ENCODE data around the gene KCTD5.
"Not testable (repeated sequence)": the region's sequence is repeated elsewhere in the genome, so short reads cannot be mapped to it uniquely, and the experiment has no call there.

Gene KCTD5

GRCh38 chr16:2671741-2672140, 10.6 kb upstream of the KCTD5 start:
- DNase-seq (ENCODE audit: low read depth in 2 of 2) = no peak

DNA sequence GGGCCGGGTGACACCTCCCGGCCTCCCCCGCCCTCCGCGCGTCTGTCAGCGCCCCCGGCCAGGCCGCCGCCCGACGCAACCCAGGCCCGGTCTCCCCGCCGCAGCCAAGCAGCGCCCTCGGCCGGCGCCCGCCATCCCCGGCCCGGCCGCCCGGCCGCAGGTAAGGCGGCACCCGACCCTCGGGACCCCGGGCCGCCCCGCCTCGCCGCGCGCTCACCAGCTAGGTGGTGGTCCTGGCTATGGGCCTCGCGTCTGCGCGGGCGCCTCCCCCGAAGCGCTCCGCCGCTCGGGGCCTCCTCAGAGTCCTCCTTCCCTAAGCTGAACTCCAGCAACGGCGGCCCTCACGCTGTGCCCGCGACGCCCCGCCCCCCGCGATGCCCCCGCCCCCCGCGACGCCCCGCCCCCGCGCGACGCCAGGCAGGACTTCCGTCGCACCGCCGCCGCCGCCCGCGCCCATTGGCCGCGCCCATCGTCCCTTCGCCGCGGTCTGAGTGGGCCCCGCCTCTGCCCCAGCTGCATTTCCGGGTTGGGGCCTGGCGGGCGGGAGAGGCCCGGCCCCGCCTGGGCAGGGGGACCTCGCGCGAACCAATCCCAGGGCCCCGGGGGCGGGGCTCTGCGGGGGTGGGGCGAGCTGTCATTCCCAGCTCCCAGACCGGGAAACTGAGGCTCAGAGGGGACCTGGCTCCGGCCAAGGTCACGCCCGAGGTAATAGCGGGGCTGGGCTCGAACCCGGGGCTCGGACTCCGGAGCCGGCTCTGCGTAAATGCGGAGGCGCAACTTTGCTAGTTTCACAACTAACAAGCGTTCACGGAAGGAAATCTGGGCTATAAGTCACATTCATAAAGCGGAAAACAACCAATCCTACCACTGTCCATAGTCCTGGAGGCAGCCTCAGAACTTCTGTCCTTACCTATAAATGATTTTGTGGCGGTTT, 9.0 kb upstream of the KCTD5 start:
- peak; percentile 88 to 89 for DNase-seq (ENCODE audit: low read depth in 2 of 2)

DNA sequence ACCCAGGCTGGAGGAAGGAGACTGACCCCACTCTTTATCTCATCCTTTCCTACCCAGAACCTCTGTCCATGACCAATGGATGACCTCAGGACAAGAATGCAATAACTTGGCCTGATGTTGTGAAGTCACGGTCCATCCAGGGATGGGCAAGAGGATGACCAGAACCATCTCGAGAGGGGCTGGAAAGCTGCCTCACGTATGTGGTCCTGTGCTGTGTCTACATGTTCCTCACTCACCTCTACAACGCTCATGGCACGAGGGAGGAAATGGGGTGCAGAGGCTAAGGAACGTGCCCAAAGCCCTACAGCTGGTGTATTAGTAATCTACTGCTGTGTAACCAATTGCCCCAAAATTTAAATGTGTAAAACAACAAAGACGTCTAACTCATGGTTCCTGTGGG, 7.3 kb upstream of the KCTD5 start:
- DNase-seq (ENCODE audit: low read depth in 2 of 2) = no peak

GRCh38 chr16:2675714-2676113, 6.6 kb upstream of the KCTD5 start:
- no peak for DNase-seq (ENCODE audit: low read depth in 2 of 2)

- DNase-seq (ENCODE audit: low read depth in 2 of 2) = not testable (repeated sequence)
Measured at GRCh38 chr16:2676937-2677336, 5.4 kb upstream of the KCTD5 start.

GRCh38 chr16:2678206-2678965, 3.9 kb upstream of the KCTD5 start:
- not testable (repeated sequence) for DNase-seq (ENCODE audit: low read depth in 2 of 2)

DNA sequence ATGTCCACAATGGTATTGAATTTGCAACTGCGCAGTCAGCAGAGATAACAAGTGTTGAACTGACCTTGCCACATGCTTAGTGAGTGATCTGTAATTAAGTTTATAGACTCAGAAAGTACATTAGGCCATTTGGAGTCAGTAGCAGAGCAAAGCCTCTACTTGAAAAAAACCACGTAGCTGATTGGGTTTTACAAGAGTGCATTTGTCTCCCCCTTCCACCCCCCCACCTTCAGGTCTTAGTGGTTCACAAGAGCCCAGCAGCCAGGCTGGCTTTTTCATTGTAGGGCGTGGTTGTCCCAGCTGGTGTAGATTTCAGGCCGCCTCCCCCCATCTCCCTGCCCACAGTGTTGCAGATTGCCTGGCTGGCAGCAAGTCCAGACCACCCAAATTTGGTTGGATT, 2.4 kb upstream of the KCTD5 start:
- not testable (repeated sequence) for DNase-seq (ENCODE audit: low read depth in 2 of 2)

DNA sequence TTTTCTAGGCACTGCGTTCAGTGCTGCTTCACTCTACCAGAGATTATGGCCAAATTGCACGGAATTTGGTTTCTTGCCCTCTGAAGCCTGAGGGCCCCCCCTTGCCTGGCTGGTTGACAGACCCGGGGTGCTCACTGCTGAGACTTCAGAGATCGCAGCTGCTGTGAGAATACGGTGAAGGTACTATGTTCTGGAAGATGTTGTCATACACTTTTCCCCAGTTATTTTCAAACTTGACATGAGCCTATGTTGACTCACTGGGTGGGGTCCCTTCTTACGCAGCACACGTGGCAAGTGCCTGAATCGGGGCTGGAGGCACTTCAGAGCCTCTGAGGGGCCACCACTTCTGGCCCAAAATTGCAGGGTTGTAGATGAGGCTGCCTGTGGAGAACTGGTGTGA, 2.0 kb upstream of the KCTD5 start:
- not testable (repeated sequence) for DNase-seq (ENCODE audit: low read depth in 2 of 2)

DNA sequence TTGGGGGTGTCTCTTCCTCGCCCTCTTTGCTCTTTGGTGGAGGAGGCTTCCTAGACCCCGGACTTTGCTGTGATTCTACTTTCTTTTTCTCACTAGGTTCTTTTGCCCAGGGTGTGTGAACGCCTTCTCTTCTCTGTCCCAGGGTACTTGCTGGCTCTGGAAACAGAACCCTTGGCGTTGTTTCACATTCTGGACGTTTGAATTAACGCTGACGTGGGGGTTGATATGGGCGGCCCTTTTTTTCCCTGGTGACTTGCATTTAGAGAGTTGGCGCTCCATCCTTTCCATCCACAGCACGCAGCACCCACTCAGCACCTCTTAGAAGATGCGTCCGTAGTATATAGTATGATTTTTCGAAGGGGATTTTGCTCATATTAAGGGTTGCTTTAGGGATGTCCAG, 718 bp downstream of the KCTD5 start:
- DNase-seq (ENCODE audit: low read depth in 2 of 2) = not testable (repeated sequence)

DNA sequence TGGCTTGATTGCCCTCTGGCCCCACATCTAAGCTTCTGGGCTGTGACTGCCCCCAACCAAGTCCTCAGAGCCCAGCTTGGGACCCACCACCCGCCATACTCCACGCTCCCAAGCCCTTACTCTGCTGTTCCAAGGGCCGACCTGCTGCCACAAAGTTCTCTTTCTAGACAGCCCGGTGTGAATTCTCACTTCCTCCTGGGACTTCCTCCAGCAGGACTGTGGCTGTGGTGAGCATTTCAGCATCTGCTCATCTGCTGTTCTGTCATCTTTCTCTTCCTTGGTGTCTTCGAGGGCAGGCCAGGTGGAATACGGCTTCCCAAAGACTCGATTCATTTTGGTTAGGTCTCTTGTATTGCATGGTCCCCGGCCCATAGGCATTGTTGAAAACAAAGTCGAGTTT, 3.8 kb downstream of the KCTD5 start:
- not testable (repeated sequence) for DNase-seq (ENCODE audit: low read depth in 2 of 2)

GRCh38 chr16:2686912-2687507, 4.7 kb downstream of the KCTD5 start:
- DNase-seq (ENCODE audit: low read depth in 2 of 2) = peak in 1 of 2 donors; percentile 28

- no peak for DNase-seq (ENCODE audit: low read depth in 2 of 2)
Measured at GRCh38 chr16:2687531-2688308, 5.4 kb downstream of the KCTD5 start.

GRCh38 chr16:2689422-2689821, 7.1 kb downstream of the KCTD5 start:
- not testable (repeated sequence) for DNase-seq (ENCODE audit: low read depth in 2 of 2)

- DNase-seq (ENCODE audit: low read depth in 2 of 2) = no peak
Measured at GRCh38 chr16:2689968-2690801, 7.9 kb downstream of the KCTD5 start.

GRCh38 chr16:2690852-2691251, 8.5 kb downstream of the KCTD5 start:
- DNase-seq (ENCODE audit: low read depth in 2 of 2) = no peak

DNA sequence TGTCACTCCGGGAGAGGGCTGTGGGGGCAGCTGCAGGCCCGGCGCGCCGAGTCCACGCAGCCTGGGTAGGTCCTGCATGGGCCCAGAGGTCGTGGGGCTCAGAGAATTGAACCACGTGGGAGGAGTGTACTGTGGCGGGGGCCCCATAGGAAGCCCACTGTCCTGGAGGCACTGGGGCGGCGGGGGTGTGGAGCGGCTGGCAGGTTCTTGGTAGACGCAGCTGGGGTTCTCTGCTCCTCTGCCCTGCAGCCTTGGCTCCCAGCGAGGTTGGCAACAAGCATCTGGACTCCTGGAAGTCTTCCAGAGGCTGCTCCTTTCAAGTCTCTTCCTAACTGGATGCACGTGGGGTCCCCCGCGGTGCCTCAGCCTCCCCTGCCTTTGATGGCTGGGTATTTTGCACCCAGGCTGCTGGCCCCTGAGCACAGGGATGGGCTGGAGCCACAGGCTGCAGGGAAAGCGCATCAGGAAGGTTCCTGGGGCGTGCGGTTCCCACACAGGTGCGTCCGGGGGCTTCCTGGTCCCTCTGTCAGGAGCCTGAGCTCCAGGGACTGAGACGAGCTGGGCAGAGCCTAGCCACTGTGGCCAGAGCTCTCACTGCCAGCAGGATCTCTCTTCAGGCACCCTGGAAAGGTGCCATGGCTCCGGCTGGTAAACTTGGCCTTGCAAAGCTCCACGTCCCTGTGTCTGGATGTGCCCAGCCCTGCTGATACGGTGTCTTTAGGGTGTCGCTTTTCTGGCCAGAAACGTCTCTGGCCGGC, 9.3 kb downstream of the KCTD5 start:
- DNase-seq (ENCODE audit: low read depth in 2 of 2) = no peak

DNA sequence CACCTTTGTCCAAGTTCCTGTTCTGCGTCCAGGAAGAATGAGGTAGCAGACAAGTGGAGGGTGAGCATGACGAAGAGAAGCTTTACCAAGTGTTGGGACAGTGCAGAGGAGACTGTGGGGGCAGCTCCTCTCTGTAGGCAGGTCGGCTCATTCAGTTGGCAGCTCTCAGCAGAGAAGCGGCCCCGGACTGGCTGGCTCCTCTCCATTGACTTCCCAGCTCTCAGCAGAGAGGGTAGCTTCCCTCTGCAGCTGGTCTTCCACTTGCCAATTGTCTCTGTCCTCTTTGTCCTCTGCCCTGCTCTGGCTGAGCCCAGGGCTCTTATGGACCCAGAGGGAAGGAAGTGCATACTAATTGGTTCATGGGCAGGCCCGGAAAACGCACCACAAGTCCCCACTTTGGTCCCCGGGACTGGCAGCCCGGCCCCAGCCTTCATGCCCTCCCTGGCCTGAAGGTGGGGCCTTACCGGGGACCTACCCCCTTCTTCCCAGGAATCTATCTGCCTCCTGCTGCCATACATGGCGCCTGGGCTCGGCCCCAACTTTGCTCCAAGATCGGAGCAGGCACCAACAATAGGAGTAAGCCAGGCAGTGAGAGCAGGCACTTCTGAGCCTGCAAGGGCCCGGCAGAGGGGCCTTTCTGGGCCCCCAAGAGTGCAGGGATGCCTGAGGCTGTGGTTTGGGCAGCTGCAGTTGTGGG, 10.1 kb downstream of the KCTD5 start:
- no peak for DNase-seq (ENCODE audit: low read depth in 2 of 2)

DNA sequence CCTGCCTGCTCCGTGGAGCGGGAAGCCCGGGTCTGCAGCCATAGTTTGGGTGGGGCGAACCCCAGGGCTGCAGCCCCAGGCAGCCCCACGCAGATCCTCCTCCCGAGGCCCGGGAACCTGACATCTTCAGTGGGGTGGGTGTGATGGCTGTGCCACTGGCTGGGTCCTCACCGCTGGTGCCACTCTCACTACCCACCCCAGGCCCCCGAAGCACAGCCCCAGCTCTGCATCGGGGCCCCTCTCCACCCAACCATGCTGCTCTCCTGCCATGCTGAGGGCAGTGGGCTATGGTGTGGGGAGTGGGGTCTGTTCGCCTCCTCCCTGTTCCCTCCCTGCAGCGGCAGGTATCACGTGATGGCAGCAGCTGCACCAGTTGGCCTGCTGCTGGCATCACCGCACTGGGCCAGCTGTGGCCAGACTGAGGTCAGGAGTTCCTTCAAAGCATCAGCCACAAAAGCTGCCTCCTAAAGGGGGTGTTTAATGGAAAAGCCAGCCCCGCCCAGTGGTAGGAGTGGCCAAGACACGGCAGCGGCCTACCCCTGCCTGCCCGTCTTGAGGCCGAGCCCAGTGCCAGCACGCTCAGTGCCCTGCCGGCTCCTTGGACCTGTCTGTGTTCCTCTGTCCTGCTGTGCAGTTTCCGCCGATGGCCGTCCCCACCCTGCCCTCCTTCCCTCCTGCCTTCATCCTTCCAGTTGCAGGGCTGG, 10.8 kb downstream of the KCTD5 start:
- DNase-seq (ENCODE audit: low read depth in 2 of 2) = no peak

Measured in stimulated activated CD4-positive, alpha-beta T cell treated with anti-CD3 and anti-CD28 coated beads, Interleukin-15, amount 100 ng/mL, for 48 hours (primary cell).